CD4-positive, alpha-beta T cell treated with Interleukin-15 for 4 hours (primary cell): ENCODE results near the gene MTMR3.
"Not testable (repeated sequence)": the region's sequence is repeated elsewhere in the genome, so short reads cannot be mapped to it uniquely, and the experiment has no call there.

Source experiments
- DNase-seq: peaks from one replicate; pipeline ENCODE4 v3.0.0-alpha.2; 2020; ENCODE audit warnings: low spot score

The MTMR3 gene

GRCh38 chr22:29967461-29967860, 84.5 kb downstream of the MTMR3 start:
- DNase-seq: no peak

GRCh38 chr22:29971607-29972006, 88.6 kb downstream of the MTMR3 start:
- DNase-seq: no peak

DNA sequence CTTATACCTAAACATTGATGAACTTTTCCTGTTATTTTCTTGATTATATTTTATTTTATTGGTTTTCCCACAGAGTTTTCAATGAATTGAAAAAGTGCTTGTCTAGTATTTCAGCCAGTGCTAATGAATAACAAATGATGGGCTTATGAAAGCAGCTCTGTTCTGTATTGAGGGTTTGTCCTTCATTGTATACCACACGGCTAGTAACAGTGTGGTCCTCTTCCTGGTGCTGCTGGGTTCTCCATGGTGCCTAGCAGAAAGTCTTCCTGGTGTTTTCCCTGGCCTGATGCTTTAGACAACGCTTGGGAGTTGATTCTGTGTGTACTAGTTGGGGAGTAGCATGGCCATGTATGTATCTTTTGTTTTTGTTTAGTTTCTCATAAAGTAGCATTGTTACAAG, 89.1 kb downstream of the MTMR3 start:
- DNase-seq: no peak

GRCh38 chr22:29973269-29973668, 90.3 kb downstream of the MTMR3 start:
- DNase-seq: no peak

GRCh38 chr22:29973680-29974079, 90.7 kb downstream of the MTMR3 start:
- DNase-seq: not testable (repeated sequence)

- DNase-seq: no peak
Measured at GRCh38 chr22:29975494-29975893, 92.5 kb downstream of the MTMR3 start.

DNA sequence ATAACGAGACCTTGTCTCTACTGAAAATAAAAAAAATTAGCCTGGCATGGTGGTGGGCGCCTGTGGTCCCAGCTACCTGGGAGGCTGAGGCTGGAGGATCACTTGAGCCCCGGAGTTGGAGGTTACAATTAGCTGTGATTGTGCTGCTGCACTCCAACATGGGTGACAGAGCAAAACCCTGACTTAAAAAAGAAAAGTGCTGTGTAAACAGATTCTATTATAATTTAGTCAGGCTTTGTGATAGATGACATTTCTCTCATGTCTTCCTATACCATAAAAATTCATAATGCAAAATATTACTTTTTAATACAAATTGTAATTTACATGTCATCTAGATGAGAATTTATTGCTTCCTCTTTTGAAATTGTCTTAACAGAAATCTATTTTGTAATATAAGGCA, 94.1 kb downstream of the MTMR3 start:
- DNase-seq: no peak

- no peak for DNase-seq
Measured at GRCh38 chr22:29979777-29980321, 96.9 kb downstream of the MTMR3 start.

DNA sequence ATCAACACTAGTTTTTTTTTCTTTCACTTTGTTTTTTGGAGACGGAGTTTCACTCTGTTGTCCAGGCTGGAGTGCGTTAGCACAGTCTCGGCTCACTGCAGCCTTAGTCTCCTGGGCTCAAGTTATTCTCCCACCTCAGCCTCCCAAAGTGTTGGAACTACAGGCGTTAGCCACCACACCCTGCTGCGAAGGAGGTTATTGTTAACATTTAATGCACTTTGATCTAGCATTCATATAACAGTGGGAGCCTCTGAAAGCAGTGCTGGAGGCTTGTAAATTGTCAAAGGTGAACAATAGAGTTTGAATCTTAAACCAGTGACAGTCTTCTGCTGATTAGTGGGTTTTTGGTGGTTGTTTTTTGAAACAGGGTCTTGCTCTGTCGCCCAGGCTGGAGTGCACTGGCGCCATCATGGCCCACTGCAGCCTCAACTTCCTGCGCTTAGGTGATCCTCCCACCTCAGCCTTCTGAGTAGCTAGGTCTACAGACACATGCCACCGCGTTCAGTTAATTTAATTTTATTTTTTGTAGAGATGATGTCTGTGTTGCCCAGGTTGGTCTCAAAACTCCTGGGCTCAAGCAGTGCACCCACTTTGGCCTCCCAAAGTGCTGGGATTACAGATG, 100.4 kb downstream of the MTMR3 start:
- DNase-seq: no peak

GRCh38 chr22:29985912-29986311, 102.9 kb downstream of the MTMR3 start:
- DNase-seq: no peak

DNA sequence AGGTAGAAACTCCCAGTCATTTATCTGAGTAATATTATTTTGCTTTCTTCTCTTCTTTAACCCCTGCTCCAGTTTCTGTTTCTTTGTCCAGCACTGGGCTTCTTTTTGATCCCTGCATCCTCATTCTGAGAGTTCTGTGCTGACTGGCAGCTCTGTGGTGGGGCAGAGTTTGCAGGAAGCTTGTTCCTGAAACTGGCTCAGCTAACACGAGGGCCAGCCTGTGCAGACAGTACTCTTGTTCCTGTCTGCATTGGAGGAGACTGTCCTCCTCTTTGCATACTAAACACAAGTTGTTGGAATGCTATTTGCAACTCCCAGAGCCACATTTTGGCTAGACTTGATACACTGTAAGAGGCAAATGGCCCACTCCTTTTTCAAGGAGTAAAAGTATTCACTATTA, 104.2 kb downstream of the MTMR3 start:
- no peak for DNase-seq

DNA sequence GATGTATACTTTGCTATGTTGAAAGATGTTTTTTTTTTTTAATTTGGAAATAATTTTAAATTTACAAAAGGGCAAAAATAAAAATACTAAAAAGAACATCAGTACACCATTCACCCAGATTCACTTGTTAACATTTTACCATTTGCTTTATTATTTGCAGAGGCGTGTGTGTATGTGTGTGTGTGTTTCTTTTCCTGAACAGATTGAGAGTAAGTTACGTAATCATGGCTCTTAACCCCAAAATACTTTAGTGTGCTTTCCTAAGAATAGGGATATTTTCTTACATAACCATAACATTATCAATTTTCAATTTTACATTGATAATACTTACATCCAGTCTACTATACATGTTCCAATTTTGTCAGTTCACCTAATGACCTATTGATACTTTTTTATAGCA, 105.7 kb downstream of the MTMR3 start:
- DNase-seq: no peak

DNA sequence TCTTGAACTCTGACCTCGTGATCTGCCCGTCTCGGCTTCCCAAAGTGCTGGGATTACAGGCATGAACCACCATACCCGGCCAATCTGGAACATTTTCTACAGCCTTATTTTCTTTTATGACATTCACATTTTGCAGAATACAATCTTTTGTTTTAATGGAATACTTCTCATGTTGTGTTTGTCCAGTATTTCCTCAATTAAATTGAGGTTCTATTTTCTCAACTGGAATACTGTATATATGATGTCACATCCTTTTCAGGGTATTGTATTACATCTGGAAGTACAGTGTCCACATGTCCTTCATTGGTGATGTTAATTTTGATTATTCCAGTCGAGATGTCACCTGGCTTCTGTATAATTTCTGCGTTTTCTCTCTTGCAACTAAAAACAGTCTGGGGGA, 106.5 kb downstream of the MTMR3 start:
- no peak for DNase-seq

- no peak for DNase-seq
Measured at GRCh38 chr22:29992341-29993275, 109.6 kb downstream of the MTMR3 start.

DNA sequence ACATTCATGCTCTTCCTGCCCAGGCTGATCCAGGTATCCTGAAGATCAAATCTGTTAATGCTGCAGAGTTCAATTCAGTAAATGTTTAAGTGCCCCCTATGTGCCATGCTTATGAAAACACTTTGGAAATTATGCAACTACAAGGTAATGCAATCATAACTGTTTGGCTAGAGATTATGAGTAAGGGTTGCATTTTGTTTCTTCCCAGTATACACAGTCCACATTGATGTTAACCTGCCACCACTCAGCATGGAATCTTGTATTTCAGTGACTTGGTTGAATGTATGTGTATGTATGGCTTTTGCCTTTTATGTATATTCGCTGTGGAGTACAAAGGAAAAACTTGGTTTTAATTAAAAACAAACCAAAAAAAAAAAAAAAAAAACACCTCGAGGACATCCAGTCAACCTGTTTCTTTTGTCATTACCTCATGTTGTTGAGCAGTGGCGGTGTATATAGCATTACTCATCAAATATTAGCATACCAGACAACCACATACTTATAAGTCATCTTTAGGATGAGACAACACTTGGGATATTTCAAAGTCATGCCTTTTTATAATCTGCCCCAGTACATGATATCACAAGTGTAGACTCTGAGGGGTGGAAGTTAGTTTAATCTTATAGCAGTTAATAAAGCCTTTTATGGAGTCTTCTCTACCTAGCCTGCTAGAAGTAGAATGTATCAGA, 111.2 kb downstream of the MTMR3 start:
- peak; percentile 3 for DNase-seq

GRCh38 chr22:29994943-29995342, 112.0 kb downstream of the MTMR3 start:
- no peak for DNase-seq

GRCh38 chr22:29997107-29997506, 114.1 kb downstream of the MTMR3 start:
- no peak for DNase-seq

GRCh38 chr22:29997516-29997915, 114.5 kb downstream of the MTMR3 start:
- no peak for DNase-seq

DNA sequence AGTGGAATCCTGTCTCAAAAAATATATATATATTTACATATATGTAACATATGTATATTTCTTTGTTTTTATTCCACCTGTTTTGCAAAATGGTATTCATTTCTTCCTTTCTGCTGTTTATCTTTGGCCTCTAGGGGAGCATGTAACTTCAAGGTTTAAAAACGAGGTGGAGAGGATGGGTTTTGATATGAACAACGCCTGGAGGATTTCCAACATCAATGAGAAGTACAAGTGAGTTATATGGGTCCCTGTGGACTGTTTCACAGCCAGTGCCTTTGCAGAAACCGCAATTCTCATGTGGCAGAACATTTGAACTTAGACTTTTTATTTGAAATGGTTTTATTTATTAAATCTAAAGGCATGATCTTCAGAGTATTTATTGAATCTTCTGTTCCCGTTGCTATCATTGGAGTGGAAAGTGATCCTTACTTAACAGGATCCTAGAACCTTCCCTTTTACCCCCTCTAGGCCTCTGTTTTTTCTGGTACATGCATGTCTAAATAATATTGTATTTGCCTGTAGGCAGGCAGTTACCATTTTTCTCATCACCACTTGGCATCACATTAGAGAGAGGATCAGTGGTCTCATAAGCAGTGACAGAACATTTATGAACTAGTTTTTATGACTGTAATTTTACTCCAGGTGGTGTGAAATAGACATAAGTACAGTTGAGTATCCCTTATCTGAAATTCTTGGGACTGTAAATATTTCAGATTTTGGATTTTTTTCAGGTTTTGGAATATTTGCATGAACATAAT, 115.8 kb downstream of the MTMR3 start:
- peak; percentile 5 for DNase-seq

DNA sequence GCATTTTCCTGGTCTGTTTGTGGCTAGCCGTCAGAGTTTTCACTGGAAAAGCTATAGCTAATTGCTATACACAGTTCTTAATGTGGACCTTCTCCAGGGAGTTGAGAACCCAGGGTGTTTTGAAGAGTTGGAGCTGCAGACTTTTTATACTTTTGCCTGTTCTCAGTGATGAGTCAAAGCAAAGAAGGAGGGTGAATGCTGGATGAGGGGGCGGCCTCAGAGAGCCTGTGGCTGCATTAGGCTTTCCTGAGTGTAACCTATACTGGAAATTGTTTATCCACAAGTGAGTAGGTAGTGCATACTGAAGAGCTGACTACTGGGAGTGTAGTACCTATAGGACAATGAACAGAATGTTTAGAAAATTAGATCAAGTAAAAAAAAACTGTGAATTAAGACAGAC, 117.6 kb downstream of the MTMR3 start:
- DNase-seq: no peak

DNA sequence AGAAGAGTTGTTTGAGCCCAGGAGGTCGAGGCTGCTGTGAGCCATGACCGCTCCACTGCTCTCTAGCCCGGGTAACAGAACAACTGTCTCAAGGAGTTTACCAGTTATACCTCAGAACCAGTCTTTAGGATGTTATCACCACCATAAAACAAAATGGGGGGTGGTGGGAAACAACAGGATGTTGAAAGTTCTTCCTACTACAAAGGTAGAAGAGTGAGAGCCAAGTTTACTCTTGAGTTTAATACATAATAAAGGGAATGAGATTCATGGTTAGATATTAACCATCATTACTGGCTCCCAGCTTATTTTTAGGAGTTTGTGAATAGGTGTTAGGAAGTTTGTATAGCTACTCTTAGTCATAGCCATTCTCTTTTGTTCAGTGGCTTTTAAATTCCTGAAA, 118.5 kb downstream of the MTMR3 start:
- no peak for DNase-seq
